NCI-H1436 treated with DMSO at 0.1 percent for 48 hours (cell line): ENCODE data around the gene GCLC.

Source experiments
- DNase-seq: peaks from one replicate; lab custom pipeline; 2025; lab: John Stamatoyannopoulos, UW

The GCLC gene

GRCh38 chr6:53447865-53448264 lies 97.0 kb downstream of the GCLC start:
- DNase-seq: no peak
